Mucosa of gallbladder (tissue), 1 donor: ENCODE measurements around the gene CCL28. TPM values are rescaled to one million over a fixed set of nuclear protein-coding genes. Genes with fewer than 3 reads are reported as not detected.

ENCODE experiments used
- DNase-seq: peaks from one replicate; pipeline ENCODE4 v3.0.0-alpha.2; 2020; ENCODE audit warnings: low spot score
- total RNA-seq: library from RNA; stranded (reverse); gene quantifications from one replicate; pipeline ENCODE4 v1.2.1, GENCODE V29; 2021
- donor health status: DM: no; HTN: no; CAD: no.

CCL28 gene
- total RNA-seq, 1 donor from 2014 or later = 32.3 TPM

GRCh38 chr5:43357878-43358281 lies 54.3 kb downstream of the CCL28 start:
- no peak for DNase-seq

GRCh38 chr5:43357067-43357466 lies 55.1 kb downstream of the CCL28 start:
- DNase-seq = no peak

GRCh38 chr5:43354774-43355173 lies 57.4 kb downstream of the CCL28 start:
- DNase-seq = no peak

GRCh38 chr5:43353668-43354067 lies 58.5 kb downstream of the CCL28 start:
- DNase-seq = no peak

GRCh38 chr5:43352915-43353314 lies 59.3 kb downstream of the CCL28 start:
- no peak for DNase-seq

GRCh38 chr5:43352131-43352530 lies 60.1 kb downstream of the CCL28 start:
- DNase-seq = no peak

GRCh38 chr5:43348861-43349363 lies 63.3 kb downstream of the CCL28 start:
- no peak for DNase-seq

- DNase-seq = no peak
These were observed 64.0 kb downstream of the CCL28 start for GRCh38 chr5:43348207-43348606.

GRCh38 chr5:43338862-43339261 lies 73.3 kb downstream of the CCL28 start:
- DNase-seq = no peak

- DNase-seq = no peak
These were observed 76.0 kb downstream of the CCL28 start for GRCh38 chr5:43336159-43336558.

GRCh38 chr5:43335681-43336080 lies 76.5 kb downstream of the CCL28 start:
- no peak for DNase-seq

GRCh38 chr5:43332401-43332800 lies 79.8 kb downstream of the CCL28 start:
- no peak for DNase-seq

Other genes with a start within 250 kb of the CCL28 start
- 0.26 TPM for gene NIM1K, start 220.2 kb downstream of the CCL28 start, total RNA-seq
- 234 TPM for gene HMGCS1, start 99.0 kb downstream of the CCL28 start, total RNA-seq
- gene TMEM267, start 71.5 kb upstream of the CCL28 start, total RNA-seq = 8.6 TPM
- 0.69 TPM for gene C5orf34, start 102.8 kb upstream of the CCL28 start, total RNA-seq
- 74.9 TPM for gene PAIP1, start 144.7 kb upstream of the CCL28 start, total RNA-seq
- gene NNT, start 190.8 kb upstream of the CCL28 start, total RNA-seq = 107 TPM